Panc1 (cell line): ENCODE results near the gene TPR. TPM values are rescaled to one million over a fixed set of nuclear protein-coding genes. Genes with fewer than 3 reads are reported as not detected.

ENCODE experiments used
- ATAC-seq: fragments of 200-7000 bp; cut with Tn5 transposase; 2 replicates; pipeline ENCODE4 v1.9.1; 2020; ENCODE audit warnings: mild to moderate bottlenecking, moderate library complexity
- BruUV-seq: library from RNA; stranded (reverse); fragments of 400-500 nt; replicated peaks from 2 replicates; lab custom pipeline; 2021; lab: Mats Ljungman, UMichigan
- CTCF ChIA-PET: fragments of 300-600 bp; sonication (Branson Sonifier 250); formaldehyde crosslinking; loops from one replicate; lab custom pipeline; 2022; ENCODE audit warnings: antibody characterized with exemption; lab: Charles Lee
- POLR2A ChIA-PET: fragments of 300-600 bp; sonication (Branson Sonifier 250); formaldehyde crosslinking; loops from one replicate; lab custom pipeline; 2022; ENCODE audit warnings: antibody characterized with exemption; lab: Charles Lee
- DNase-seq: peaks from one replicate; pipeline ENCODE4 v3.0.0-alpha.2; 2010; ENCODE audit warnings: low read depth, low spot score
- H3K27ac ChIP-seq: 2 replicates; pipeline ENCODE4 v1.5.1; 2011; ENCODE audit warnings: mild to moderate bottlenecking, low read length, inconsistent platforms
- H3K27me3 ChIP-seq: fragments of 200-500 bp; sonication (Bioruptor generic); 2 replicates; pipeline ENCODE4 v1.6.0; 2014; ENCODE audit warnings: low read length, inconsistent platforms; ENCODE audit not compliant: control insufficient read depth, insufficient read depth
- H3K36me3 ChIP-seq: fragments of 200-500 bp; sonication (Bioruptor generic); 2 replicates; pipeline ENCODE4 v1.5.1; 2014; ENCODE audit warnings: inconsistent platforms, mild to moderate bottlenecking, low read length, moderate library complexity; ENCODE audit not compliant: control insufficient read depth, insufficient read depth
- H3K4me1 ChIP-seq: 2 replicates; pipeline ENCODE4 v1.5.1; 2011; ENCODE audit warnings: inconsistent platforms, mild to moderate bottlenecking, low read length, moderate library complexity; ENCODE audit not compliant: control insufficient read depth, insufficient read depth
- H3K4me3 ChIP-seq, 2 experiments: 2 replicates each; pipeline ENCODE4 v1.5.1; 2011 to 2012; ENCODE audit warnings: low read depth in 2 of 2, low read length in 2 of 2, mild to moderate bottlenecking in 2 of 2, inconsistent platforms in 1 of 2, moderate library complexity in 1 of 2
- H3K9me3 ChIP-seq: fragments of 200-500 bp; sonication (Bioruptor generic); 2 replicates; pipeline ENCODE4 v1.5.1; 2014; ENCODE audit warnings: low read depth, mild to moderate bottlenecking, inconsistent platforms, low read length, moderate library complexity; ENCODE audit not compliant: control insufficient read depth, insufficient read depth
- POLR2AphosphoS5 ChIP-seq: IDR thresholded peaks from 2 replicates; pipeline ENCODE4 v1.6.1; 2012; ENCODE audit warnings: mild to moderate bottlenecking, low read depth, low read length, moderate library complexity
- REST ChIP-seq, 2 experiments: IDR thresholded peaks; 2 replicates each; pipeline ENCODE4 v1.6.1; 2011 to 2012; ENCODE audit warnings: low read depth in 2 of 2, control low read depth in 1 of 2, low read length in 1 of 2, mild to moderate bottlenecking in 1 of 2, moderate library complexity in 1 of 2; ENCODE audit not compliant: insufficient read depth in 1 of 2
- SIN3A ChIP-seq: IDR thresholded peaks from 2 replicates; pipeline ENCODE4 v1.6.1; 2012; ENCODE audit warnings: low read depth, mild to moderate bottlenecking, low read length, moderate library complexity, borderline replicate concordance; ENCODE audit not compliant: insufficient read depth
- TCF7L2 ChIP-seq: IDR thresholded peaks from 2 replicates; pipeline ENCODE4 v1.6.1; 2011; ENCODE audit warnings: mild to moderate bottlenecking, low read depth, low read length, inconsistent platforms
- in situ Hi-C: cut with HindIII; loops from 2 replicates; pipeline ENCODE4 v1.10.0; 2016; ENCODE audit warnings: low sequenced_read_pairs, low pct_unique_long_range_greater_than_20kb
- intact Hi-C: fragments of 100-400 bp; cut with micrococcal nuclease; formaldehyde crosslinking; loops from one replicate; pipeline ENCODE4 v1.10.0; 2022; ENCODE audit not compliant: unreplicated experiment
- total RNA-seq: library from RNA; stranded (reverse); gene quantifications from one replicate; pipeline ENCODE4 v1.2.1, GENCODE V29; 2021; ENCODE audit not compliant: unreplicated experiment
- TF ChIP-seq, protein P1 (sequence below): fragments of 450-650 bp; IDR thresholded peaks from 2 replicates; pipeline ENCODE4 v1.5.1; 2017; ENCODE audit warnings: mild to moderate bottlenecking

The TPR gene
- total RNA-seq, 1 experiment from 2014 or later = 115 TPM

- DNase-seq (no peak), ATAC-seq (no peak)
- Histone ChIP-seq H3K4me1 (no peaks in the 10 kb centered on the region), H3K4me3 (no peak overlapping the region), H3K27me3 (no peaks in the 10 kb centered on the region), H3K27ac (no peak overlapping the region), H3K36me3 (peaks cover 91% of the 10 kb centered on the region), H3K9me3 (no peaks in the 10 kb centered on the region)
- BruUV-seq = no TSS peak
- intact Hi-C loops (no loop called here), in situ Hi-C loops (no loop called here)
- CTCF ChIA-PET = no interaction called here
- POLR2A ChIA-PET = no interaction called here
- no peak for TF ChIP-seq SIN3A
- no peak for TF ChIP-seq REST (IDR thresholded peaks at IDR 0.05; ENCODE audit: insufficient read depth in 1 of 2, low read depth in 2 of 2, low read length in 1 of 2)
- TF ChIP-seq TCF7L2 = no peak
- no peak for TF ChIP-seq POLR2AphosphoS5
- TF ChIP-seq, protein P1, sequence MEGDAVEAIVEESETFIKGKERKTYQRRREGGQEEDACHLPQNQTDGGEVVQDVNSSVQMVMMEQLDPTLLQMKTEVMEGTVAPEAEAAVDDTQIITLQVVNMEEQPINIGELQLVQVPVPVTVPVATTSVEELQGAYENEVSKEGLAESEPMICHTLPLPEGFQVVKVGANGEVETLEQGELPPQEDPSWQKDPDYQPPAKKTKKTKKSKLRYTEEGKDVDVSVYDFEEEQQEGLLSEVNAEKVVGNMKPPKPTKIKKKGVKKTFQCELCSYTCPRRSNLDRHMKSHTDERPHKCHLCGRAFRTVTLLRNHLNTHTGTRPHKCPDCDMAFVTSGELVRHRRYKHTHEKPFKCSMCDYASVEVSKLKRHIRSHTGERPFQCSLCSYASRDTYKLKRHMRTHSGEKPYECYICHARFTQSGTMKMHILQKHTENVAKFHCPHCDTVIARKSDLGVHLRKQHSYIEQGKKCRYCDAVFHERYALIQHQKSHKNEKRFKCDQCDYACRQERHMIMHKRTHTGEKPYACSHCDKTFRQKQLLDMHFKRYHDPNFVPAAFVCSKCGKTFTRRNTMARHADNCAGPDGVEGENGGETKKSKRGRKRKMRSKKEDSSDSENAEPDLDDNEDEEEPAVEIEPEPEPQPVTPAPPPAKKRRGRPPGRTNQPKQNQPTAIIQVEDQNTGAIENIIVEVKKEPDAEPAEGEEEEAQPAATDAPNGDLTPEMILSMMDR = no peak
Measured at GRCh38 chr1:186340772-186341171, 34.3 kb downstream of the TPR start.

DNA sequence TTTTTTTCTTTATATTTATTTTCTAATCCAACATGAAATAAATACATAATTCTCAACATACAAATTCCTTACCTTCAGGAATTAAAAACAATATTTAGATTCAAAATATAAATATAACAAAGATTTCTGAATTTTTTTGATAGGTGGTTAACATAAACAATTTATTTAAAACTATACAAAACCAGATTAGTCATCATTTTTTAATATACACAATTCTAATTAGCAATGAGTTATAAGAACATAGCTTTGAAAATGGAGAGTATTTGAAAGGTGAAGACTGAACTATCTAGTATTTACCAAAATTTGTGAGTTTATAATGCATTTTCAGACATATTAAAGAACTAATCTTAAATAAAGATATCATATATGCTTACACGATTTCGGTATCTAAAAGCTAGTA lies 37.5 kb downstream of the TPR start:
- TF ChIP-seq POLR2AphosphoS5 = no peak
- TF ChIP-seq TCF7L2 = no peak
- TF ChIP-seq REST (IDR thresholded peaks at IDR 0.05; ENCODE audit: insufficient read depth in 1 of 2, low read depth in 2 of 2, low read length in 1 of 2) = no peak
- TF ChIP-seq SIN3A = no peak
- Histone ChIP-seq H3K36me3 (peaks cover 90% of the 10 kb centered on the region), H3K27me3 (no peaks in the 10 kb centered on the region), H3K27ac (no peak overlapping the region), H3K9me3 (no peaks in the 10 kb centered on the region), H3K4me1 (no peaks in the 10 kb centered on the region), H3K4me3 (no peak overlapping the region)
- POLR2A ChIA-PET = no interaction called here
- intact Hi-C loops (no loop called here), in situ Hi-C loops (no loop called here)
- BruUV-seq = no TSS peak
- CTCF ChIA-PET = no interaction called here
- DNase-seq (no peak), ATAC-seq (no peak)
